NCI-H524 treated with DMSO at 0.1 percent for 48 hours (cell line): ENCODE measurements around the gene PRTN3.

Experiments used
- DNase-seq: peaks from one replicate; lab custom pipeline; 2025; lab: John Stamatoyannopoulos, UW

PRTN3 gene

DNA sequence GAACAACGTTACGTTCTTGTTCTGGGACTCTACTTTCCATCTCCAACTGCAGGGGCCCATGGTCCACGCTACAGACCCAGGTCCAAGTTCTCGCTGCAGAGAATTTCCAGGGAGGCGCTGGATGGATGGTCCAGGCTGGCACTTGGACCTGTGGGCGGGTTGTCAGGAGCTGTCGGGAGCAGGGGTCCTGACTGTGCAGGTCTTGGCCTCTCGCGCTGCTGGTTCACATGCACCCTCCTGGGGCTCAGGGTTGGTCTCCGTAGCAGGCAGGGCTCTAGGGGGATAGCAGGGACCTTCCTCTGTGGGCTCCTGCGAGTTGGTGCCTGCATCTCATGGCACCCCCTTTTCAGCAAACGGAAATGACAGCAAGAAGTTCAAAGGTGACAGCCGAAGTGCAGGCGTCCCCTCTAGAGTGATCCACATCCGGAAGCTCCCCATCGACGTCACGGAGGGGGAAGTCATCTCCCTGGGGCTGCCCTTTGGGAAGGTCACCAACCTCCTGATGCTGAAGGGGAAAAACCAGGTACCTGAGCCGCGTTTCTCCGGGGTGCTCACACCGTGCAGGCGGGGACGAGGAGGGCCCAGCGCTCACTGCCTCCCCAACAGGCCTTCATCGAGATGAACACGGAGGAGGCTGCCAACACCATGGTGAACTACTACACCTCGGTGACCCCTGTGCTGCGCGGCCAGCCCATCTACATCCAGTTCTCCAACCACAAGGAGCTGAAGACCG, 36.9 kb upstream of the PRTN3 start:
- no peak for DNase-seq

DNA sequence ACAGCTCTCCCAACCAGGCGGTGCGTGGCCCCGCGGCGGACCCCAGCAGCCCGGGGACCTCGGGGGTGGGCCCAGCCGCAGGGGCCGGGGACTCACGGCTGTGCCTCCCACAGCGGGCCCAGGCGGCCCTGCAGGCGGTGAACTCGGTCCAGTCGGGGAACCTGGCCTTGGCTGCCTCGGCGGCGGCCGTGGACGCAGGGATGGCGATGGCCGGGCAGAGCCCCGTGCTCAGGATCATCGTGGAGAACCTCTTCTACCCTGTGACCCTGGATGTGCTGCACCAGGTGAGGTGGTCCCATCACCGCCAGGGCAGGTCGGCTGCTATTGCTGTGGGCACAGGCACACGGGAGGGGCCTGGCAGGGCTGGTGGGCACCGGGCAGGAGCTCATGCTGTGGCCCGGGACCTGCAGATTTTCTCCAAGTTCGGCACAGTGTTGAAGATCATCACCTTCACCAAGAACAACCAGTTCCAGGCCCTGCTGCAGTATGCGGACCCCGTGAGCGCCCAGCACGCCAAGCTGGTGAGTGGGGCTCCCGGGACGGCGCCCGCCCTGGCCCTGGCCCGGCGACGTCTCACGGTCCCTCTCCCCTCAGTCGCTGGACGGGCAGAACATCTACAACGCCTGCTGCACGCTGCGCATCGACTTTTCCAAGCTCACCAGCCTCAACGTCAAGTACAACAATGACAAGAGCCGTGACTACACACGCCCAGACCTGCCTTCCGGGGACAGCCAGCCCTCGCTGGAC, 36.2 kb upstream of the PRTN3 start:
- DNase-seq, result no peak

DNA sequence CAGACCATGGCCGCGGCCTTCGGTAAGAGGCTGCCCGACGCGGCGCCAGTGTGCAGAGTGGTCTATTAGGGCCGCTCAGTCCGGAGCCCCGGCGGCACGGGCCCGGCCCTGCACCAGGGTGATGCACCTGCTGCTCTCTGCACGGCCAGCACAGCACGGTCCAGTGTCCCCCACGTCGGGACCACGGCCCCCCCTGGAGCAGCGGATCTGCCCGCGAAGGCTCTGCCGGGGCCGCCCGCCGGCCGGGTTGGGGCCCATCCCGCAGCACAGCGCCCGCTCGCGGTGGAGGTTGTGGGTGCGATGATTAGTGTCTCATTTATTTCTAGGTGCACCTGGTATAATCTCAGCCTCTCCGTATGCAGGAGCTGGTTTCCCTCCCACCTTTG, 35.6 kb upstream of the PRTN3 start:
- no peak for DNase-seq

DNA sequence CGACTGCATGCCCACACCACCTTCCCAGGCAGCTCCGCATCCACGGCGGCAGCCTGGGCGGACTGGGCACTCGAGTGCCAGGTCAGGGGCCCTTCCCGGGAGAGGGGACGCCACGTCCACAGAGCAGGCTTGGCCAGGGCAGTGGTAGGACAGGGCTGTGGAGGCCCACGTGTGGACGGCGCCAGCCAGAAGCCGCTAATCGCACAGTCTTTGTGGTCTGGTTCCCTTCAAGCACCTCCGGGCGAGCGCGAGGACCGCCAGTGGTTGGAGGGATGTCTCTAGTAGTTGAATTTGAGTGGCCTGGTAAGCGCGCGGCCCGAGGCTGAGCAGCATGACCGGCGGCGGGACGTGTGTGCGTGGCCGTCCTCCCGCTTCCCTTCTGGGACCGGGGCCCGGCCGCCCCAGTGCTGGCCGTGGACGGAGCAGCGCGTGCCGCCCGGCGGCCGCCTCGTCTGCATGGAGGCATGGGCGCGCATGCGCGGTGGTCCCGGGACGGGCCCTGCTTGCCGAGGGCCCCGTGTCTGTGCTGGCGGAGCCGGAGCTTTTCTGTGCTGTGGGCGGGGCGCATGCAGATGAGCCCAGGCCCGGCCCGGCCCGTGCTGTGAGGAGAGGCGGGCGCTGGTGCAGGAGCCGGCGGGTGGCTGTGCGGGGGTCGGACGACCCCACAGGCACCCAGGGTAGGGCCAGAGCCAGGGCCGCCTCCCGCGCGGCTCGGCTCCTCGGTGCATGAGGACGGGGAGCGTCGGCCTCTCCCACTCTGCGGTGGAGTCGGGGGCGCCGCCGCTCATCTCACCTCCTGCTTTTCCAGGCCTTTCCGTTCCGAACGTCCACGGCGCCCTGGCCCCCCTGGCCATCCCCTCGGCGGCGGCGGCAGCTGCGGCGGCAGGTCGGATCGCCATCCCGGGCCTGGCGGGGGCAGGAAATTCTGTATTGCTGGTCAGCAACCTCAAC, 34.9 kb upstream of the PRTN3 start:
- DNase-seq, result no peak

DNA sequence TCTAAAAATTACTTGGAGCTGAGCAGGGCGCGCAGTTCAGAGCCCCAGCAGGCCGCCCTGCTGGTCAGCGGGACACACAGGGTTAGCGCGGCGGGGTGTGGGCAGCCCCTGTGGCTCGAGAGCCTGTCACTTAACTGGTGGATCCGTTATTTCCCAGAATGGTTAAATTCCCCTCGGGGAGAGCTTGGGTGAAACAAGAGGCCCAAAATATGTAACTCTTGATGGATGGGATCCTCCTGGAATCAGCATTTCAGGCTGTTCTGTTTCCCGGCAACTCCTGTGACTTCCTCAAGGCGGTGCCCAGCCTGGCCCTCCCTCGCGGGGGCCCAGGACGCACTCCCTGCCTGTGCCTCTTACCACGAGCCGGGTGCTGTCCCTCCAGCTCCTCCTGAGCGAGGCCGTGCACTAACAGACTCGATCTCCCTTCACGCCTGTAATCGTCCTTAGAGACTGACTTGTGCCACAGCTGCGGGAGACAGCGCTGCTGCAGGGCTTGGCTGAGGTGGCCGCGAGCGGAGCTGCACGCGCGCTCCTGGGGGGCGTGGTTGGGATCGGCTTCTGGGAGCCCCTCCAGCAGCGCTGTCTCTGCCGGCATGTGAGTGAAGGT, 33.9 kb upstream of the PRTN3 start:
- DNase-seq, result no peak

DNA sequence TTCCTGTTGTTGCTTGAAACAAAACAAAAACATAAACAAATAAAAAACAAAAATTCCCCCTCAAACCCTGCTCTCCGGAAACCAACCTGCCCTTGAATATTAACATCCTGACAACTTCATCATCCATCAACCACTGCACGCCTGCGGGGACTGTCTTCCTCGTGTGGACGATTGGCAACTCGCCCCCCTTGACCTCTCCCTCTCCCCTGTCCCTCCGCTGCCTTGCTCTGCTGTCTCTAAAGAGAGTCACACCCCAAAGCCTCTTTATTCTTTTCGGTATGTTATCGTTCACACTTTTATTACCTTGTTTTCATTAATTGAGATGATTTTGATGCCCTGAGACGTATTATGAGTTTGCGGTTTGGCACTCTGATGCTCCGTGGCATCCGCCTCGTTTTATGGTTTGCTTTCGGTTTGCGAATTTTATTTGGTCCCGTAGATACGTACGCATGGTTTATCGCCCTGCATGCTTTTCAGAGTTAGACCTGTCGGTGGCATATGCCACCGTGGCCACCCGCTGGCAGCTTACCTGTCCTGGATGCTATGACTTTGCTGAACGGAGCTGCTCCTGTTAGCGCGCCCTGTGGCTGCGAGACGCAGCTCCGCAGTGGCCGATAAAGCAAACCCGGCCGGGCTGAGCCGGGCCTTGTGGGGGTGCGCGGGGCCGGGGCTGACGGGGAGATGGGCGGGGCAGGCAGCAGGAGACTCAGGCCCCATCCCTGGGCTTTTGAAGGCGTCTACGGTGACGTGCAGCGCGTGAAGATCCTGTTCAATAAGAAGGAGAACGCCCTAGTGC, 33.0 kb upstream of the PRTN3 start:
- no peak for DNase-seq

DNA sequence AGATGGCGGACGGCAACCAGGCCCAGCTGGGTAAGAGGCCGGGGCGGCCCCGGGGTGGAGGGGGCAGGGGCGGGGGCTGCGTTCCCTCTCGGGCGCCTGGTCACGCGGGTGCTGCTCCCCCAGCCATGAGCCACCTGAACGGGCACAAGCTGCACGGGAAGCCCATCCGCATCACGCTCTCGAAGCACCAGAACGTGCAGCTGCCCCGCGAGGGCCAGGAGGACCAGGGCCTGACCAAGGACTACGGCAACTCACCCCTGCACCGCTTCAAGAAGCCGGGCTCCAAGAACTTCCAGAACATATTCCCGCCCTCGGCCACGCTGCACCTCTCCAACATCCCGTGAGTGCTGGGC, 32.4 kb upstream of the PRTN3 start:
- no peak for DNase-seq

DNA sequence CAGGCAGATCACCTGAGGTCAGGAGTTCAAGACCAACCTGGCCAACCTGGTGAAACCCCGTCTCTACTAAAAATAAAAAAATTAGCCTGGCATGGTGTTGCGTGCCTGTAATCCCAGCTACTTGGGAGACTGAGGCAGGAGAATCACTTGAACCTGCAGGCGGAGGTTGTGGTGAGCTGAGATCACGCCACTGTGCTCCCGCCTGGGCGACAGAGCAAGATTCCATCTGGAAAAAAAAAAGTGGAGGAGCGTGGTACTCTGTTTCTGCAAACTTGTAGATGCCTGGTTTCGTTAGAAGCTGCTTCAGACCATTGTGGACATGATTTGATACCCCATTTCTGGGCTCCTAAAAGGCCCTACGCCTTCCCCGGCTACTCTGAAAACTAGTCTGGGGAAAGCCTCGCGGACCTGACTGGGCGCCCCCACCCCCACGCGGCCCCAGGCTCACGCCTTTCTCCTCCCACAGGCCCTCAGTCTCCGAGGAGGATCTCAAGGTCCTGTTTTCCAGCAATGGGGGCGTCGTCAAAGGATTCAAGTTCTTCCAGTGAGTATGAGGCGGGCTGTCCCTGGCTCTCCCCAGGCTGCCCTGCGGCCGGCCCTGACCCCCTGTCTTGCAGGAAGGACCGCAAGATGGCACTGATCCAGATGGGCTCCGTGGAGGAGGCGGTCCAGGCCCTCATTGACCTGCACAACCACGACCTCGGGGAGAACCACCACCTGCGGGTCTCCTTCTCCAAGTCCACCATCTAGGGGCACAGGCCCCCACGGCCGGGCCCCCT, 30.5 kb upstream of the PRTN3 start:
- DNase-seq, result no peak

DNA sequence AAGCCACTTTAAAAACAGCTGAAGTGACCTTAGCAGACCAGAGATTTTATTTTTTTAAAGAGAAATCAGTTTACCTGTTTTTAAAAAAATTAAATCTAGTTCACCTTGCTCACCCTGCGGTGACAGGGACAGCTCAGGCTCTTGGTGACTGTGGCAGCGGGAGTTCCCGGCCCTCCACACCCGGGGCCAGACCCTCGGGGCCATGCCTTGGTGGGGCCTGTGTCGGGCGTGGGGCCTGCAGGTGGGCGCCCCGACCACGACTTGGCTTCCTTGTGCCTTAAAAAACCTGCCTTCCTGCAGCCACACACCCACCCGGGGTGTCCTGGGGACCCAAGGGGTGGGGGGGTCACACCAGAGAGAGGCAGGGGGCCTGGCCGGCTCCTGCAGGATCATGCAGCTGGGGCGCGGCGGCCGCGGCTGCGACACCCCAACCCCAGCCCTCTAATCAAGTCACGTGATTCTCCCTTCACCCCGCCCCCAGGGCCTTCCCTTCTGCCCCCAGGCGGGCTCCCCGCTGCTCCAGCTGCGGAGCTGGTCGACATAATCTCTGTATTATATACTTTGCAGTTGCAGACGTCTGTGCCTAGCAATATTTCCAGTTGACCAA, 29.8 kb upstream of the PRTN3 start:
- DNase-seq, result no peak

DNA sequence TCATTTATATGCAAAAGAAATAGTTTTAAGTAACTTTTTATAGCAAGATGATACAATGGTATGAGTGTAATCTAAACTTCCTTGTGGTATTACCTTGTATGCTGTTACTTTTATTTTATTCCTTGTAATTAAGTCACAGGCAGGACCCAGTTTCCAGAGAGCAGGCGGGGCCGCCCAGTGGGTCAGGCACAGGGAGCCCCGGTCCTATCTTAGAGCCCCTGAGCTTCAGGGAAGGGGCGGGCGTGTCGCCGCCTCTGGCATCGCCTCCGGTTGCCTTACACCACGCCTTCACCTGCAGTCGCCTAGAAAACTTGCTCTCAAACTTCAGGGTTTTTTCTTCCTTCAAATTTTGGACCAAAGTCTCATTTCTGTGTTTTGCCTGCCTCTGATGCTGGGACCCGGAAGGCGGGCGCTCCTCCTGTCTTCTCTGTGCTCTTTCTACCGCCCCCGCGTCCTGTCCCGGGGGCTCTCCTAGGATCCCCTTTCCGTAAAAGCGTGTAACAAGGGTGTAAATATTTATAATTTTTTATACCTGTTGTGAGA, 29.2 kb upstream of the PRTN3 start:
- no peak for DNase-seq

DNA sequence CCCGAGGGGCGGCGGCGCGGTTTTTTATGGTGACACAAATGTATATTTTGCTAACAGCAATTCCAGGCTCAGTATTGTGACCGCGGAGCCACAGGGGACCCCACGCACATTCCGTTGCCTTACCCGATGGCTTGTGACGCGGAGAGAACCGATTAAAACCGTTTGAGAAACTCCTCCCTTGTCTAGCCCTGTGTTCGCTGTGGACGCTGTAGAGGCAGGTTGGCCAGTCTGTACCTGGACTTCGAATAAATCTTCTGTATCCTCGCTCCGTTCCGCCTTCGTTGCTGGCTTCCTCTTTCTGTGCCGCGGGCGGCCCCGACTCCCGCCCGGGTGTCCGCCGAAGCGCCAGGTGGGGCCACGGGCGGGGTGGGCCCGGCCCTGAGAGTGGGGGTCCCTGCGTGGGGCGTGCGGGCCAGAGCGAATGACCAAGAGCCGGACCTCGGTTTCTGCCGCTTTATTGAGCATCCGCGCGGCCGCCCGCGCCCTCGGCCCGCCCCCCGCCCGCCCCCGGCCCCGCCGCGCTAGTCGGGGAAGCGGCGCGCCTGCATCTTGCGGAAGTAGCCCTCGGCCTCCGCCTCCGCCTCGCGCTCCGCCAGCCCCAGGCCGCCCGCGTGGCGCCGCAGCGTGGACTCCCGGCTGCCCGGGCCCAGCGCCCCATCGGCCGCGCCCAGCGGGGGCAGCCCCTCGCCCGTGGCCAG, 28.6 kb upstream of the PRTN3 start:
- no peak for DNase-seq

DNA sequence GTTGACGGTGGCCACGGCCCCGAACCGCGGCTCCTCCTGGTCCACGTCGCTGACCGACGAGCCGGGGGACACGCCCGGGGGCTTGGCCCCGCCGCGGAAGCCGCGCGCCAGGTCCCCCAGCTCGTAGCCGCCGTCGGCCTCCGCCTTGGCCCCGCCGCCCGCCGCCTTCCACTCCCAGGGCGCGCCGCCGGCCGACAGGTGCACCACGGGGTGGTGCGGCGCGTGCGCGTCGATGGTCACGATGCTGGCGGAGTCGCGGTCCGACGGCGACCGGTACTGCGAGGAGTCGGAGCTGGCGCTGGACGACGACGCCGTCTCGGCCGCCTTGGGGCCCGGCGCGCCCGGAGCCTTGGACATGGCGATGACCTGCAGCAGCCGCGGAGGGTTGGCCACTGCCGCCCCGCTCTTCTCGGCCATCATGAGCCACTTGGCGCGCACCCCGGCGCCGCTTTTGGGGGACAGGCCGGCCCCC, 28.0 kb upstream of the PRTN3 start:
- DNase-seq, result no peak

DNA sequence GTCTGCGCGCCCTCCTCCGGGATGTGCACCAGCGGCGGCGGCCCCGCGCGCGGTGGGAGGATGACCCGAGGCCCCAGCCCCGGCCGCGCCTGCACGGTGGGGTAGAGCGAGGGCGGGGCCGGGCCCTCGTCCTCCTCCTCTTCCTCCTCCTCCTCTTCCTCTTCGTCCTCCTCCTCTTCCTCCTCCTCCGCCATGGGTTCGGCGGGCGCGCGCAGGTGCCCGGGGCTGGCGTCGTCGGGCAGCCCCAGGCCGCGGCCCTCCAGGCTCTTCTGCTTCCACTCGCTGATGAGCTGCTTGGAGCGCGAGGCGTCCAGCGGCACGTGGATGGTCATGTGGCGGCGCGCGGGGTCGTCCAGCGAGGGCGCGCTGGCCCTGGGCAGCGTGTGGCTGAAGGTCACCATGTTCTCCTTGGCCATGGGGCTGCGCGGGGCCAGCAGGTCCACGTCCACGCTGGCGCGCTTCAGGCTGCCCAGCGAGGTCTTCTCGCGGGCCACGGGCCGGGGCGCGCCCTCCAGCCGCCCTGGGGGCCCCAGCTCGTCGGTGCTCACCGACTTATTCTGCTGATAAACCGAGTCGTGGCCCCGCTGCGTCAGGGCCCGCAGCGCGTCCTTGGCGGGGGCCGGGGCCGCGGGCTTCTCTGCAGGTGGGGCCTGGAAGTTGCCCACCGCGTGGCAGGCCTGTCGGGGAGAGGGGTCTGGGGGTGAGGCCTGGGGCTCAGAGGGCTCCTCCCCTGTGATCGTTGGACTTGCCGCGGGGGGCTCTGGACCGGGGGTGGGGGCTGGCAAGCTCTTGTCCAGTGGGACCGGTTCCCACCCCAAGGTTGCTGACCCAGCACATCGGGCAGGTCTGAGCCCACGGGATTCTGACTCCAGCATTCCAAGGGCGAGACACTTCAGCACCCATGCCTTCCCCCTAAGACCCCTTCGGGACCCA, 27.3 kb upstream of the PRTN3 start:
- DNase-seq, result no peak

DNA sequence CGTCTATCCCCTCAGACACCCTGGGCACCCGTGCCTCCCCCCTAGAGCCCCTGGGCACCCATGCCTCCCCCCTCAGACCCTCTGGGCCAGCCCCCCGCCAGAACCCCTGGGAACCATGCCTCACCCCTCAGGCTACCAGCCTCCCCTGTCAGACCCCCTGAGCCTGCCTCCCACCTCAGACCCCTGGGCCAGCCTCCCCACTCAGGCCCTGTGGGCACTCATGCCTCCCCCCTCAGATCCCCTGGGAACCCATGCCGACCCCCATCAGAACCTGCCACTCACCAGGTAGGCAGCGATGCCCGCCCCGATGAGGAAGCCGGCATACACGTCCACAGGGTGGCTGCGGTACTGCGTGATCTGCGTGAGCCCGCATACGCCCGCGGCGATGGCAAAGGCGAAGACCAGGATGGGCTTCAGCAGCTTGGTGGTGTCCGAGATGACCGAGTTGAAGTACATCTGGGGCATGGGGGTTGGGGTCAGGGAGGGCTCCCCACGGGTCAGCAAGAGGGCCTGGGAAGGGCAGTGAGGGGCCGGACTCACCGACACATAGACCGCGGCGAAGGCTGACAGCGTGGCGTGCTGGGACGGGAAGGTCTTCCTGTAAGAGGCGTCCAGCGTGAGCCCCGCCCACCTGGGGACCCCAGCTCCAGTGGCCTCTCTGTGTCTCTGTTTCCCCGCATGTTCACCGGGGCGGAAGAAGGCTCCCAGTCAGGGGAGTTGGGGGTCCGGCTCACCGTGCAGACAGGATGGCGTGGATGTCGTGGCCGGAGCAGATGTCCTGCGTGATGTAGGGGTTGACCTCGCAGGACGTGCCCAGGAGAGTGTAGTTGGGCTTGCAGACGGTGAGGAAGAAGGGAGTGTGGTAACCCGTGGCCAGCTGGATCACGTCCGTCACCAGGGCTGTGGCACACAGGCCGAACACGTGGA, 26.4 kb upstream of the PRTN3 start:
- no peak for DNase-seq

DNA sequence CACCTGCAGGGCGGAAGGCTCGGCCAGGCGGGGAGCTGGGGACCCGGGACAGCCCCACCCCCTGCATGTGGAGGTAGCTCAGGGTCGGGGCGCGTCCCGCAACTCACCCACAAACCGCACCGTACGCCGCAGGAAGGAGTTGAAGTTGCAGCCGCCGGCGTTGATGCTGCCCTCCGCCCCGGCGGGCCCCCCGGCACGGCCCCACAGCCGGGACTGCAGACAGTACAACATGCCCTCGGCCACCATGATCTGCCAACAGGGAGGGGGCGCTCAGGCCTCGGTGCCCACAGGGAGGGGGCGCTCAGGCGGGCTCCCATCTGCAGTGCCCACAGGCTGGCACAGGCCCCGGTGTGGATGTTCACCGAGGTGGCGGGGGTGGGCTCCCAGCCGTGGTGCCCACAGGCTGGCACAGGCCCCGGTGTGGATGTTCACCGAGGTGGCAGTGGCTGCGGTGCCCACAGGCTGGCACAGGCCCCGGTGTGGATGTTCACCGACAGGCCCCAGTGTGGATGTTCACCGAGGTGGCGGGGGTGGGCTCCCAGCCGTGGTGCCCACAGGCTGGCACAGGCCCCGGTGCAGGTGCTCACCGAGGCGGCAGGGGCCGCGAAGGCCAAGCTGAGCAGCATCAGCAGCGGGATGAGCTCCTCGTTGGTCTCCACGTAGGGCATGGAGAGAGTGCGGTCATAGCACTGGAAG, 25.6 kb upstream of the PRTN3 start:
- no peak for DNase-seq

DNA sequence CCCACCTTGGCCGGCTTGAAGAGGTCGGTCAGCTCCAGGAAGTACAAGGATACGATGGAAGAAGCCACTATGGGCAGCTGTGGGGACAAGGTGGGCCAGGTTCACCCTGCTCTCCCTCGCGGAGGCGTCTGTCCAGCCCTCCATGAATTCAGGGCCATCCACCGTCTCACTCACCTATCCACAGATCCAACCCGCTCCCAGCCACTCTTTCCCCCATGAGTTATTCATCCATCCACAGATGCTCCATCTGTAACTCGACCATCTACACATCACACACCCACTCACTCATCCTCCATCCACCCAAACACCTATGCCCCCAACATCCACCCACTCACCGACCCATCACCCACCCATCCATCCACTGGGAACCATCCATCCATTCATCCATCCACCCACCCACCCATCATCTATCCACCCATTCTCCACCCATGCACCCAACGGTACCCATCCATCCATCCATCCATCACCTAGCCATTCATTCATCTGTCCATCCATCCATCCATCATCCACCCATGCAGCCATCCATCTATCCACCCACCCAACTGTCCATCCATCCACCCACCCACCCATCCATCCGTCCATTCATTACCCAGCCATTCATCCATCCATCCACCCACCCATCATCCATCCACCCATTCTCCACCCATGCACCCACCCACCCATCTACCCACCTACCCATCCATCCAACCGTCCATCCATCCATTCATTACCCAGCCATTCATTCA, 24.9 kb upstream of the PRTN3 start:
- DNase-seq, result no peak
